ENCODE measurements around the gene HCRTR2. TPM values are rescaled to one million over a fixed set of nuclear protein-coding genes. Genes with fewer than 3 reads are reported as not detected.
A peak's percentile ranks its signal among the peaks of the same experiment; 100 is the strongest.
"Not testable (repeated sequence)": the region's sequence is repeated elsewhere in the genome, so short reads cannot be mapped to it uniquely, and the experiment has no call there.

Gene HCRTR2
- 0.15 TPM in 1 of 2 replicates, not detected in the other for total RNA-seq (2014; rRNA removed; shearing (Covaris generic))

DNA sequence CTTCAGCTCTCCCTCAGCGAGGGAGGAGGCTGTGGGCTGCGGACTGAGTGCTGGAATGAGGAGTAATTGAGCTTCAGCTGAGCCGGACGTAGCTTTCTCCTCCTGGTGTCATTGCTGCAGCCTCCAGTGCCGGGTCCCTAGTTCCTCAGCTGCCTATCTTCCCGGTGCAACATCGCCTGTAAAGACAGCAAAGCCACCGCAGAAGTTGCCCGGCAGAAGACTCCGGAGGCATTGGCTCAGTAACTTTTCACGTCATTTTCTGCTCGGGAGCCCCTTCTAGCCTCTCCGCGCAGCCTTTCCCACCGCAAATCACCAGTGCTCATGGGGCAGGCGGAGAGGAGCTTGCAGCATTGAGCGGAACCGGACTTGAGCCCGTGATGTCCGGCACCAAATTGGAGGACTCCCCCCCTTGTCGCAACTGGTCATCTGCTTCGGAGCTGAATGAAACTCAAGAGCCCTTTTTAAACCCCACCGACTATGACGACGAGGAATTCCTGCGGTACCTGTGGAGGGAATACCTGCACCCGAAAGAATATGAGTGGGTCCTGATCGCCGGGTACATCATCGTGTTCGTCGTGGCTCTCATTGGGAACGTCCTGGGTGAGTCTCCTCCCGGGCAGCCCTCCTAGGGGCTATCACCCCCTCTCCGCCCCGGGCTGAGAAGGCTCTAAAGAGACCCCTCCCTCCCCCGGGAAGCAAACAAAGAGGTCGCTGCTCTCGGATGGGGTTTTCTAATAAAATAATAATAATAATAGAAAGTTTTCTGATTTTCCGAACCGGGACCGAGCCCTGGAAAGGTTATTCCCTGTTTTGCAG, at the start of gene HCRTR2:
Gene HCRTR2 (plus strand): TSS at position 305 of the 816 bp plus-strand sequence. CDS start 73 bp downstream, at position 378.
- no peak for DNase-seq (ENCODE audit: low read depth)

DNA sequence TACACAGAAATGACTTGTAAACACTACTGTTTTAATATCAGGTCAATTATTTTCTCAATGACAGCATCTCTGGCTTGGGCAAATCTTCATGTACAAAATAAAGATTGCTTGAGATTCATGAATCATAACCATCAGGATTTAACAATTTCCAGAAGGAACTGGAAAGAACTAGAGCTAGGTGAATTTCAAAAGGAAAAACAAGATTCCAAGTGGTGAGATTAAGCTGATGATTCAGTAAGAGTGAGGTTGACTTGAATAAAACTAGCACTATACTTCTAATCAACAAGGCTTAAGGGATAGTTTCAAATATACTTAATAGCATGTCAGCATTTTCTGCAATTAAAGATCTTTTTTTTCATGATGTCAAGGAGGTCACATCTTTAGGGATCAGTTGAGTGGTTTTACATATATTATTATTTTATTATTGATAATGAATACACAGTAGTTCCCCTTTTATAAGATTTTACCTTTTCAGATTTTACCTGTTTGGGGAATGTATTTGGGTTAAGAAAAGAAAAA, 43.5 kb upstream of the HCRTR2 start:
- DNase-seq (ENCODE audit: low read depth) = no peak

GRCh38 chr6:55131616-55132015, 42.7 kb upstream of the HCRTR2 start:
- DNase-seq (ENCODE audit: low read depth) = no peak

DNA sequence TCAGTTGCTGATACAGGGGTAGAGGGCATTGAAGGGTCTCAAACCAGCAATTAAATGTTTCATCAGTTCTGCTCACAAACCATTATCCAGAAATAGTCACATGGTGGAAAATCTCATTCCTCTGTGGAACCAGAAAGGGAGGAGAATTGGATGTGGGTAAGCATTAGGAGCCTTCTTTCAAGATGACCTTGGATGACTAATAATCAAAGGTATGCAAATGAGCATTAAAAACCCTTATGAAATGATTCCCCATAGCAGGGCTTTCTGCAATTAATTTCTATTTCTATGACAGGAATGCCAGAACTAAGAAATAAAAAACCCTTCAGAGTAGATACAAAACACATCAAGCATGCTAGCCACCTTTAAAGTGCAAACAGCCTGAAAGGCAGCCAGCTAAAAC, 37.4 kb upstream of the HCRTR2 start:
- peak; percentile 7 for DNase-seq (ENCODE audit: low read depth)

GRCh38 chr6:55137929-55138693, 36.2 kb upstream of the HCRTR2 start:
- no peak for DNase-seq (ENCODE audit: low read depth)

DNA sequence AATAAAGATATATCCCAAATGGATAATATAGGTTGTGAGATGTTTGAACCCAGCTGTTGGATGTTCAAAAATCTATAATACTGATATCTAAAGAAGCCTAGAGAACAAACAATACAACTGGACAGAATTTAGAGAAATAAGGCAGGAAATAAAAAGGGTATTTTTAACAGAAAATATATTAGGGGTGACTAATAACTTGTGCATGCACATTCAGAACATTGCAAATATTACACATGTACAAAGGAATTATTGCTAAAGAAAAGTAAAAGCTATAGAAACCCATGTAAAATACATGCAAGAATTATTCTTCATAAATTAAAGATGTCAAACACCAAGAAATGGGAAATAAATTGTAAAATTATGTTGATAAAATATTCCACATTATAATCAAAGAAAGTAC, 32.7 kb upstream of the HCRTR2 start:
- no peak for DNase-seq (ENCODE audit: low read depth)

- DNase-seq (ENCODE audit: low read depth) = no peak
Observed at GRCh38 chr6:55142610-55143009, 31.7 kb upstream of the HCRTR2 start.

- no peak for DNase-seq (ENCODE audit: low read depth)
Observed at GRCh38 chr6:55153284-55153683, 21.0 kb upstream of the HCRTR2 start.

DNA sequence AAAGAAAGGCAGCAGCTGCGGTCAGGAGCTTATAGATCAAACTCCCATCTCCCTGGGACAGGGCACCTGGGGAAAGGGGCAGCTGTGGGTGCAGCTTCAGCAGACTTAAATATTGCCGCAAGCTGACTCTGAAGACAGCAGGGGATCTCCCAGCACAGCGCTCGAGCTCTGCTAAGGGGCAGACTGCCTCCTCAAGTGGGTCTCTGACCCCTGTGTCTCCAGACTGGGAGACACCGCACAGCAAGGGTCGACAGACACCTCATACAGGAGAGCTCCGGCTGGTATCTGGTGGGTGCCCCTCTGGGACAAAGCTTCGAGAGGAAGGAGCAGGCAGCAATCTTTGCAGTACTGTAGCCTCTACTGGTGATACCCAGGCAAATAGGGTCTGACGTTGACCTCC, 15.5 kb upstream of the HCRTR2 start:
- not testable (repeated sequence) for DNase-seq (ENCODE audit: low read depth)

DNA sequence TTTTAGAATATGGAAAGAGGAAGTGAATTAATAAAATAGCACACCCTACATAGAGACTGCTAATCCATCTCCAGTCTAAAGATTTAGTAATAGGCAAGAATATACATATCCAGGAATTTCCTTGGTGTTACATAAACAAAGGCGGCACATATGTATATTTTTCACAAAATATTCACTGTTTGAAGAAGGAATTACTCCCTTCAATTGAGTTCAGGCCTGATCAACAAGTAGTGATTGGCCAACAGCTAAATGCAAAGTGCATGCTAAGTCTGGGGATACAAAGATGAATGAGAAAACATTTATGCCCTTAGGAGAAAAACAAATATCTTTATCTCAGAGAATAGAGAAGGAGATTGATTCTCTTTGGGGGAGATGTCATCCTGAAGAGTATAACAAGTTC, 6.5 kb upstream of the HCRTR2 start:
- DNase-seq (ENCODE audit: low read depth) = no peak

DNA sequence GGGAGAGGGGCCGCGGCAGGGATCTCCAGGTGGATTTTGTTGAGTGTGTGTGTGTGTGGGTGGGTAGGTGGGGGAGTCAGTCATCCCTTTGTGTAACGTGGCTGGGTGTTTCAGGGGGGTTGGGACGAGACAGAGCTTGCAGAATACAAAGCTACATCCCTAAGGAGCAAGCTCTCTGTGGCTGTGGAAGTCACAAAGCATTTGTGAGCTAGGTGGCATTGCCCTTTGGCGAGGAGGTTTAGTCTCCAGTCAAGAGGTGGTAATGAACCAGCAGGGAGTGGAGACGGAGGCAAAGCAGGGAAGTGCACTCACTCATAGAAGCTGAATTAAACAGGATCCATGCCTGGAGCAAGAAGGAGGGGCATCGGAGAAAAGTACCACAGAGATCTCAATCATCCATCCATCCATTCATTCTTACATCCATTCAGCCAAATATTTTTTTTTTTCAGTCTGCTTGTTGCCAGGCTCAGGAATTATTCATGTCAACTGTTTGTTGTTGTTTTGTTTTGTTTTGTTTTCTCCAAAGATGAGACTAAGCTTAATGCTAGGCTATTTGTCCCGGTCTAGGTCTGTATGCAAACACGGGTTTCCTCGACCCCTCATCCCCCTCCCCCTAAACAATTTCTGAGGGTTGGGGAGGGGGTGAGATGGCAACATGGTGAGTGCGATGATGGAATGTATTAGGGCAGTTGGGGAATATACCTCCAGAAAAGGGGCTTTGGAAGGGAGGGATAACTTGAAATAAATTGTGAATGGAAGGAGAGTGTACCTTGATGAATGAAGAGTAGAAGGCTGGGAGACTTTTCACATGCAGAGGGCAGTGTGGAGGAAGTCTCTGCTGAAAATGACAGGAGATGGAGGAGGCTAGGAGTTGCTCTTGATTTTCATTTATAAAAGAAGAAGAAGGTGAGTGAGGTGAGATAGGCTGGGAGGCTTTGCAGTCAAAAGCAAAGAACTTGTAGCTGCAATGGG, 1.0 kb downstream of the HCRTR2 start:
- DNase-seq (ENCODE audit: low read depth) = peak; percentile 3

GRCh38 chr6:55176958-55177357, 2.6 kb downstream of the HCRTR2 start:
- peak; percentile 7 for DNase-seq (ENCODE audit: low read depth)

GRCh38 chr6:55180258-55180657, 5.9 kb downstream of the HCRTR2 start:
- DNase-seq (ENCODE audit: low read depth) = no peak

GRCh38 chr6:55182016-55182650, 7.8 kb downstream of the HCRTR2 start:
- DNase-seq (ENCODE audit: low read depth) = peak; percentile 5

DNA sequence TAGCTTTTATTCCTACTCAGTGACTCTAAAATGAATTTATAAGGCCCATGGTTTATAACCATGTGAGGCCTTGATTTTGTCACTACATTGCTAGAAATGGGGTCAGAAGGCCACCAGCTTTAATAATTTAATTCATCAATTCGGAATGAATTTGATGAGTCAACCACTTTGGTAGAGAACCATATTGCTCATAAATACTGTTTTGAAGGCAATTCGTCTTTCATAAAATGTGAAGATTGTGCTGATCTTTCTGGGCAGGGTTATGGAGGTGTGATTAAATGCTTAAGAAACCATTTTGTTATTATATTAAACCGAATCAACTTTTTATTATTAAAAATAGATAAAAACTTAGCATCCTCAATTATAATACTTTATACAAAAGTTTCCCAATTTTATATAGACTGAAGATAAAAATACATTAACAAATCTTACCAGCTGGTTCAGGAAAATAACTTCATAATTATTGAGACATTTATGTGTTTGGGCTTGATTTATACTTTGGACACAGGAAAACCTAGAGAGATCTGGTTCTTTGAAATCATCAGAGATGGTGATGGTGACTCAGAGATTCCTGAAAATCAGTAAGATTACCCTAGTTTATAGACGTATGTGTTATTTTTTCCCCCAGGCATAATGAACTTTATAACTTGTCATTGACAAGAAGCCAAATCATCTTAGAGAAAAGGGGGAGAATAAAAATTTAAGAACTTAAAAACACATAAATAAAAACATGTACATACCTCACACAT, 10.6 kb downstream of the HCRTR2 start:
- no peak for DNase-seq (ENCODE audit: low read depth)

GRCh38 chr6:55198715-55199114, 24.4 kb downstream of the HCRTR2 start:
- DNase-seq (ENCODE audit: low read depth) = no peak

GRCh38 chr6:55199239-55199638, 24.9 kb downstream of the HCRTR2 start:
- no peak for DNase-seq (ENCODE audit: low read depth)

- peak; percentile 26 for DNase-seq (ENCODE audit: low read depth)
Observed at GRCh38 chr6:55208478-55209458, 34.5 kb downstream of the HCRTR2 start.

DNA sequence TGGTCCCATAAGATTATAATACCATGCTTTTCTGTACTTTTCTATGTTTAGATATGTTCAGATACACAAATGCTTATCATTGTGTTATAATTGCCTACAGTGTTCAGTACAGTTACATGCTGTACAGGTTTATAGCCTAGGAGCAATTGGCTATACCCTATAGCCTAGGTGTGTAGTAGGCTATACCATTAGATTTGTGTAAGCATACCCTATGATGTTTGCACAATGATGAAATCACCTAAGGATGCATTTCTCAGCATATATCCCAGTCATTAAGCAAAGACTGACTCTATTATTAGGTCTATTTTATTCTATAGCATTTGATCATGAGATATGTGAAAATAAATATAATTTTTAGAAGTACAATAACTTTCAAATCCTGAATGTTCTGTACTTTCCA, 36.6 kb downstream of the HCRTR2 start:
- no peak for DNase-seq (ENCODE audit: low read depth)

Data from M059J (cell line).